Activated gamma-delta T cell treated with anti-CD3 and anti-CD28 coated beads, Interleukin-2, amount 50 U/mL, for 16 hours (primary cell): ENCODE data around the gene STK10.

Experiments
- DNase-seq: peaks from one replicate; pipeline ENCODE4 v3.0.0-alpha.2; 2020; ENCODE audit warnings: low read depth

Gene STK10

DNA sequence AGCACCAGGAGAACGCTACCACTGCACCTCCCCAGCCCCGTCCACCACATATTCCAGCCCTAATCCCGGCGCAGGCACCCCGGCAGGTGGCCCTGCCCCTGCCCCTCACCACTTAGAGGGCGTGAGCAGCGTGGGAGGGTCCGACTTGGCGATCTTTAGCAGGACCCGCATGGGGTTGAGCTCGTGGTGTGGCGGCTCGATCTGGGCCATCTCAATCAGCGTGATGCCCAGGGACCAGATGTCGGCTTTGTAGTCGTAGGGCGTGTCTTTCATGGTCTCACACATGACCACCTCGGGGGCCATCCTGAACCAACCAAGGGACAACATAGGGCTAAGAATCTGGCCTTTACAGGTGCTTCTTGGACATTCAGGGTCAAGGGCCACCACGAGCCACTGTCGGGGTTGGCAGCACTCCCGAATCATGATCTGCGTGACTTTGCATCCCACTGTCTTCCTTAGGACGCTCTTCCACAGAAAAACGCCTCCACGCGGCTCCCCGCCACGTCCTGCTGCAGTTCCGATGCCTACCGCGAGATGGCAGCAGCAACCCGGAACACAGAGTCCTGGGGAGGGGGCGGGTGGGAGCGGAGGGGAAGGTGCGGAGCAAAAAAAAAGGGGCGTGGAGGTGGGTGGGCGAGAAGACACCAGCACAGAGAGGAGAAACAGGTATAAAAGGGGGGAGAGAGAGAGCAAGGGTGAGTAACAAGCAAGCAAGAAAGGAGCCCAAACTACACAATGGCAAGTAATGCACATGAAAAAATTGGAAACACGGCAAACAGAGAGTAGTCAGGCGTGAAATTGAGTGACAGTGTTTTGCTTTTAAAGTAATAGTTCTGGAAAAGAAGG lies 81.3 kb downstream of the STK10 start:
- peak; percentile 57 for DNase-seq

DNA sequence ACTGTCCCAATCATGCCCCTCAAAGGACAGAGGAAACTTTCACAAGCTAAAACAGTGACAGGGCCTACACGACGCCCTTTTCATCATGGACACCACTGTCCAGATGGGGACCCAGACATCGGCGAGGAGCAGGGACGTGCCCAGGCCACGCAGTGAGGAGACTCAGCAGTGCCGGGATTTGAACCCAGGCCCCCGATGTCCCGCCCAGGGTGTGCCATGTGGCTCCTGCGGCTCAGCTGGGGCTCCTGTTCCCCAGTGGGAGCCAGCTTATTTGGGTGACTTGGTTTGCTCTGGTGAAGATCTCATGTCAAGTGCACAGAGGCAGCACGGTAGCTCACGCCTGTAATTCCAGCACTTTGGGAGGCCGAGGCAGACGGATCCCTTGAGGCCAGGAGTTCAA lies 82.2 kb downstream of the STK10 start:
- no peak for DNase-seq

DNA sequence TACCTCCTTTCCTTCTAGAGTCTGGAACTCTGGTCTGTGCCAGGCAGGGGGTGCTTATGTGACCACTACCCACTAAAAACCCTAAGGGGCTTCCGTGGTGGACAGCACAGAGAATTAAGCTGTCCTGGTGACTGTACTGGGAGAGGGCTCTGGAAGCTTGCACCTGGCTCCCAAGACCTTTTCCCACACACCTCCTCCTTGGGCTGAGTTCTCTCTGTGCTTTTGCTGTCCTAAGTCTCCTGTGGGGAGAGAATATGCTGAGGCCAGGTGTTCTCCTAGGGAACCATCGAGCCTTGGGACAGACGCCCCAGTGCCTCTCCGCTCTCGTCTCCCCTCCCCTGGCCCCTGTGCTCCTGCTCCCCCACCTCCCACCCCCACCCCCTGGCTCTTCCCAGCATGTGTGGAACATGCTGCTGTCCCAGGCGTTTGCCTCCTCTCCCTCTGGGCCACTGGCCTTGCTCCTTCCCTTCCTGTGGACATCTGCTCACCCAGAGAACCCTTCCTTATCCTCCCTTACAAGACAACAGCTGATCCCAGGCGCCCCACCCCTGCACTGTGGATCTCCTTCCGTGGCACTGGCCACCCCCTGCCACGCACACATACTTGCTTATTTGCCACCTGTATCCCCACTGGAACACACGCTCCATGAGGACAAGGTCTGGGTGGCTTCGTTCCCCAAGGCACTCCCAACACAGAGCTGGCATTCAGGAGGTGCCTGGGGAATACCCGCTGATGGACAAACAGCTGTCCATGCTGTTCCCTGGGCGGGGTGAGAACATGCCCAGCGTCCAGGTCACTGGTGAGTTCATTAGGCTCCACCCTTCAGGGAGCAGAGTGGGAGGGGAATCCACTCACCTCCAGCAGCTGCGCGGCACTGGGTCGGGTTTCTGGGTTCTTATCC lies 83.0 kb downstream of the STK10 start:
- DNase-seq: no peak

DNA sequence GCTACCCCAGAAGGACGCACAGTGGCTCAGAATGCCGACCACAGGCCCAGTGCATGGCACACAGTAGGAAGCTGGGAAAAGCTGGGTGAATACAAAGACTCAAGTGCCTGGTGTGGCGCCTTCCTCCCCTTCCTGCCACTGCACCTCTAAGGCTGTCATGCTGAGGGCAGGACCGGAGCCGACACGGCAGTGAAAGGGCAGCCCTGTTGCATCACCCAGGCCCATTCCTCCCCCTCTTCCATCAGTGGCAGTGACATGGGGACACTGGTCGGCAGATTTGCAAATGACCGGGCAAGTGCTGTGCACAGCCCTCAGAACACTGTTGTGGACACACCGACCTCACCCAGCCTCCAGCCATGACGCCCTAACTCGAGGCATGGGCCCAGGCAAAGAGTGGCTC lies 84.0 kb downstream of the STK10 start:
- DNase-seq: no peak

DNA sequence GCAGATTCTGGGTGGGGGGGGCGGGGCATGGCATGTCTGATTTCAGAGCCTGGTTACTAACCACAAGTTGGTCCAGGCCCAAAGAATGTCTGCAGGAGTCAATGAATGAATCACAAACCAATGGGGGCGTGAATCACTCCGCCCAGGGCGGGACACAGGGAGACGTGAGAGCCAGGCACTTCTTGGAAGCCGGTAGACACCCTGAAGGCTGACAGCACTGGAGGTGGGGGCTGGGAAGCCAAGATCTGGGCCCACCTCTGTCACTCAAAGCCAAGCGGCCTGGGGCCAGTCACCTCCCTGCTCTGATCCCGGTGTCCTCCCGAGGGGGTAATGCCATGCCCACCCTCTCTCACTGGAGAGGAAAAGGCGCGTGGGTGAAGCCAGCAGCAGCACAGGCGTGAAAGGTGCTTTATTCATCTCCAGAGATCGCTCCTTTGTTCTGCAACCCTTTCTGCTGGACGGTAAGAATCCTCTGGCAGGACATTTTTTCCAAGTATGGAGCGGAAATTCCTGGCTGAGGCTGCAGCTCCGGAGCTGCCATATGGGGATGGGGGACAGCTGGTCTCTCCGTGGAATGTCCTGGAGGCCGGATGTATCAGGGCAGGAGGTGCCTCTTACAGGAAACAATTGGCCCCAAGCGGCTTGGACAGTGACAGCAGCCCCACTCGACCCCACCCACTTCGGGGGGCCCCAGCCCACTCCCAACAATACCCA lies 85.0 kb downstream of the STK10 start:
- no peak for DNase-seq

DNA sequence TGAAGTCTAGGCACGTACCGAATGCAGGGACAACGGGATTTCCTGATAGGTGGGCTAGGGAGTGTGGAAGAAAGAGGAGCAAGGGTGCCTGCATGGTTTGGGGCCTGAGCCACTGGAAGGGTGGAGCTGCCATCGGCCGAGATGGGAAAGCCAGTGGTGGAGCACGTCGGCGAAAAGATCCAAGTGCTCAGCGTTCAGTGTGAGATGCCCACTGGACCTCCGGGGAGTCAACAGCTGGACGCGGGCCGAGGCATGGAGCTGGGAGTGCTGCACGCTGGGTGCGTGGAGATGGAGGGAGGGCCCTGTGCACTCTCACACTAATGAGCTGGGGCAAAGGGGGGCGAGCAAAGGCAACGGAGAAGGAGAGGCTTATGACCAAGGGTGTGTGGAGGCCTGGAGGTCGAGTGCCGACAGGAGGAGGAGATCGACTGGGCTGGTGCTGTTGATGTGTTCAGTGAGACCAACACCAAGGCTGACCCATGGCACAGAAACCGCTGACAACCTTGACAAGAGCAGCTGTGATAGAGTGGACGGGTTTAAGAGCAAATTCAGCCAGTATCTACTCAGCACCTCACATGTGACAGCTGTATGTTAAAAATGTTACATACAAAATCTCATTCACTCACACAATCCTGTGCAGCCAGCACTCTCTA lies 85.7 kb downstream of the STK10 start:
- no peak for DNase-seq

DNA sequence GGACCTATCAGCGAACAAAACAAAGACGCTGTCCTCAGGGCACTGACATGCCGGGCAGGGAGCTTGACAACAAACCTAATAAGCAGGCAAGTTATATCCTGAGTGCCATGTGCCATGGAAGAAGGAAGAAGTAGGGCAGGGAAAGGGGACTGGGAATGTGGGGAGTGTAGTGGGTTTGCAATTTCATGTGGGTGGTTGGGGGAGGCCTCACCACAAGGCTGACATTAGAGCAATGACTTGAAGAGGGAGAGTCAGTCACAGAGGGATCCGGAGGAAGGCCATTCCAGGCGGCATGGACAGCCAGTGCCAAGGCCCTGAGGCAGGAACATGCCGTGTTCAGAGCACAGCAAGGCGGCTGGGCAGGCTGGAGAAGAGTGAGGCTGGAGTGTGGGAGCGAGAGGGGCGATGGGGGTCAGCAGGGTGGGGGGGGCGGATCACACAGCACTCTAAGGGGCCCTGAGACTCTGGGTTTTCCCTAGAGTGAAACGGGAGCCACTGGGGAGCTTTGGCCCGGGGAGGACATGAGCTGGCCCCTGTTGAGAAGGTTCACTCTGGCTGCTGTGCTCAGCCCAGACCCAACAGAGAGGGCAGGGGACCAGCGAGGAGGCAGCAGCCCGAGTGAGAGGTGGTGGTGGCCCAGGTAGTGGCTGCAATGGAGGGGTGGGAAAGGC lies 86.3 kb downstream of the STK10 start:
- no peak for DNase-seq

DNA sequence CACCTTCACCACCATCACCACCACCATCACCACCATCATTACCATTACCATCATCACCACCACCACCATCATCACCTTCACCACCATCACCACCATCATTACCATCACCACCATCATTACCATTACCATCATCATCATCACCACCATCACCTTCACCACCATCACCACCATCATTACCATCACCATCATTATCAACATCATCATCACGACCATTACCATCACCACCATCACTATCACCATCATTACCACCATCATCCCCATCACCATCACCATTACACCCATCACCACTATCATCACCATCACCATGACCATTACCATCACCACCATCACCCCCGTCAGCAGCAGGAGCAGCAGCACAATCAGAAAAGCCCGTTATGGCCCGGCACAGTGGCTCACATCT lies 89.1 kb downstream of the STK10 start:
- no peak for DNase-seq

DNA sequence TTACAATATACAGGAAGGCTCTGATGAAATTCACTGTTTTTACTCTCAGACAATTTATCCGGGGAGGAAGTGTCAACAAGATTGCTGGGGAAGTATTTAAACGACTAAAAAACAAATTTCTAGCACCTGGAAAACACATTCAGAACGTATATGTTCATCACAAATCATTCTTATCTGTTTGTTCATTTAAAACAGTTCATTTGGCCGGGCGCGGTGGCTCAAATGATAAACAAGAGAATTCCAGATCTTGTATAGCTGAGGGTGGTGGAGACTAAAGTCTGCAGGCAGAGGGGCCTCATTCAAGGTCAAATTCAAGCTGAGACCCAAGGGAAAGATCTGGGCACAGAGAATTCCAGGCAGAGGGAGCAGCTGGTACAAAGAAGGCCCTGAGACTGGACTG lies 90.0 kb downstream of the STK10 start:
- DNase-seq: no peak

DNA sequence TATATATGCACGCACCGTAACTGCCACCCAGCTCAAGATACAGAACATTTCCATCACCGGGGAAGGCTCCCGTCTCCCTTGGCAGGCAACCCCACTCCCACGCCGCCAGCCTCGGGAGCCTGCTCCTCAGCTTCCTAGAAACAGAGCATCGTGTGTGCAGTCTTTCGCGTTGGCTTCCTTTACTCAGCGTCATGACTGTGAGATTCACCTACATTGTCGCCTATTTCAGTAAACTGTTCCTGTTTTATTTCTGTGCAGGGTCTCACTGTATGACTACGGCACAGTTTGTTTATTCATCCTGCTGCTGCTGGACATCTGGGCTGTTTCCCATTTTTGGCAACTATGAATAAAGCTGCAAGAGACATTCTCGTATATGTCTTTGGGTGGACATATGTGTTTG lies 90.7 kb downstream of the STK10 start:
- DNase-seq: no peak

DNA sequence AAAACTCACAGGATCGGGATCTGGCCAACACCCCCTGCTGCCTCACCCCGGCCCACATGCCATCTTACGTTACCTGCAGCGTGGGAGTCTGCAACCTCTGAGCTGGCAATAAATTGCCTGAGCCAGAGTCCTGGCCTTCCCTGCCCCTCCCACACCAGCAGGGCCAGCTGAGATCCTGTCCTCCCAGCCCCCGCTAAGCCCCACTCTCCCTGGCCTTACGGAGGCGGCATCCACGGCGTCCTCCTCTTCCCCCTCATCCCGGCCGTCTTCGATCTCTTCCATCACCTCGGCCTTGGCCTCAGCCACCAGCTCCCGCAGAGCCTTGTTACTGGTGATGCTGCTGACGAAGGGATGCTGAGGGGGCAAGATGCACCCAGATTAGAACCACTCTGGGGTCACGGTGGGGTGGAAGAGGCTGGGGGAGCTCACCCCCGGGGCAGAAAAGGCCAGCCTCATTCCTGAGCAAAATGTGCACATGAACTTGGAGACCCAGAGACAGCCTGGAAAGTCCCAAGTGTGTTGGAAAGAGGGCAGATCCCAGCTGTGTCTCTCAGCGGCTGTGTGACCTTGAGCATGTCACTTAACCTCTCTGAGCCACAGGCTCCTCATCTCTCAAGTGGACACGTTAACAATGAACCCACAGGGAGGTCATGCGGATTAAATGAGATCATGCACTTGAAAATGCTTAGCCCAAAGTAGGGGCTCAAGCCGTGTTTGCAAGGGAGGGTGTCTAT lies 91.7 kb downstream of the STK10 start:
- no peak for DNase-seq

DNA sequence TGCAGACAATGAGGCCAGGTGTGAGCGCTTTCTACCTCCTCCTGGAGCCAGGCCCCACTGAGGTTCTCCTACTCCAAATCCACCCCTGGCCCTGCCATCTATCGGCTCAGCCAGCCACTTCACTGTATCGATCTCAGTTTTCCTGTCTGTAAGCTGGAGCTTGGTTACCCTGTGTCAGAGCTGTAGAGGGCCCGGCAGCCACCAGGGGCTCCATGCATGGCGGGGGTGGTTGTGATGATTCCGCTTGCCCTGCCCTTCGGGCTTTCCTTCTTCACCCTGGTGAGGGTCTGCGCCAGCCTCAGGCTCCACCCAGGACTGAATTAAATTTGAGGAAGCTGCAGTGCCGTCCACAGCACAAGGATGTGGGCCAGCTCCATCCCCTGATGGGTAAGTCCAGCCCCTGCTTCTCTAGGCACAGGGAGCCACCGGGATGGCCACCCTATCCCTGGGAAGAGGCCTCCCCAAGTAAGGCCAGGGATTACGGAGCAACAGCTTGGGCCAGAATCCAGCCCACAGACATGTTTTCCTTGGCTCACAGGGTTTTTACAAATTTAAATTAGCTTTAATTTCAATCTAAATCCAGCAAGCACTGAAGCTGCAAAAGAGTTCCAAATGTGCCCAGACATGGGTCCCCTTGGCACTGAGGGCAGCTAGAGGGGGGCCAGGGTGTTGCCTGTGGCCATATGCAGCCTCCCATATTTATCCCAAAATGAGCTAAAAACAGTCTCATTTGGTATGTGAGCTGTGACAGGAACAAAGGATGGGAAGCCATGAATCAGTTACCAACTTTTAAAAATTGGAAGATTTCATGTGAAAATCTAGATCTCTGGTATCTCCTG lies 92.4 kb downstream of the STK10 start:
- no peak for DNase-seq

DNA sequence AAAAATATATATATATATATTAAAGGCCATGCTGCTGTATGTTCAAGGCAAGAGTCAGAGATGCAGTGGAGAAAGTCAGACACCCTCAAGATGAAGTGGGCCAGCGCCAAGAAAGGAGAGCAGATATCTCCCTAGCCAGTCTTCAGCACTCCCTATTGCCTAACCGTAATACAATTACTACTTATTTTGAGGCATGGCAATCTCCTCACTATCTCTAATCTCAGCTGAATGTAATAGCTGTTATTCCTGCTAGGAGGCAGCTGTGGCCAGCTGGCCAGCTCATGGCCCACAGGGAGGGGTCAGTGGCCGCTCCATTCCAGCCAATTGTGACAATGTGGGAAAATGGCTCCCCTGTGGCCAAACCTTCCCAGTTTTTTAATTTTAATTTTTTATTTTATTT lies 94.1 kb downstream of the STK10 start:
- DNase-seq: no peak

DNA sequence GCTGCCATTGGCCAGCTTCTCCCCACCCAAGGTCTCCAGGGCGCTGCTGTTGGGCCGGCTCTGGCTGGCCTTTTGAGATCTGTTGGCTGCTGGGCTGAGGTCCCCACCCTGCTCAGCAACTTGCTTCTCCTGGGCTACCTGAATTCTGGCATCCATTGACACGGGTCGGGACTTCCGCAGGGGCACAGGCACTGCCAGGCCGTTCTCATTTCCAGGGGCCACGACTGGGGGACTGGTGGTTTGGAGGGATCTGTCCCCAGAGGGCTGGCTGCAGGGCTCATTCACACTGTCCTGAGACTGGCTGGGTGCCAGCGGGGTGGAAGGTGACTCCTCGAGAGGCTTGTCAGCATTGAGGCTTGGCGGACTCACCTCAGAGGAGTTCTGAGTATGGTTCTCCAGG lies 94.5 kb downstream of the STK10 start:
- no peak for DNase-seq

DNA sequence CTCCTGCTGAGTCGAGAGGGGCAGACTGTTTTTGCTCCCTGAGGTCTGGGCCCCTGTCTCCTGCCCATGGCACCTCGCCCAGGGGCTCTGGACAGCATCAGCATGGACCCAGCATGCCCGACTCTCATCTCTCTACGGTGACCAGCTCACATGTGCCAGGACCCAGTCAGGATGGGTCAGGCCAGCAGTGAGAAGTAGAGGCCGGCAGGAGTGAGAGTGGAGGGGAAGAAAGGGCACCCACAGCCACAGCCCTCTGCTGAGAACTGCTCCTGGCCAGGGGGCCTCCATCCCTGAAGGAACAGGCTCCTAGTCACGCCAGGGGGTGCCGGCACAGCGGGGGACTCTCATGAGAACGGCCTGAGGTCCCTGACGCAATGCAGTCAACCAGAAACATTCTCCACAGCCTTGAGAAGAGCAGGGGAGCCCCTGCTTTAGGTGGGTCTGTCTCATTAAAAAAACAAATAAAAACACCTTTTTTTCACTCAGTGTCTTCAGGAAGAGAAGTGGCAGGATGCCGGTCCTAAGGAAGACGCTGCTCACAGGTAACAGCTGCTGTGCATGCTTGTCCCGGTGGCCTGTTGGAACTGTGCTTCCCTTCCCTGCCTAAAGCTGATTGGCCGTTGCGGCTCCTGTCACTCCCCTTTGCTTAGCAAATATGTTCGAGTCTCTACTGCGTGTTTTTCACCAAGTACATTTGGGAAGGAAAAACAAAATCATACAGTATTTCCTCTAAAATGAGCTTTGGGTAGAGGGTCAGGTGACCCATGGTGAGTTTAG lies 95.9 kb downstream of the STK10 start:
- no peak for DNase-seq

DNA sequence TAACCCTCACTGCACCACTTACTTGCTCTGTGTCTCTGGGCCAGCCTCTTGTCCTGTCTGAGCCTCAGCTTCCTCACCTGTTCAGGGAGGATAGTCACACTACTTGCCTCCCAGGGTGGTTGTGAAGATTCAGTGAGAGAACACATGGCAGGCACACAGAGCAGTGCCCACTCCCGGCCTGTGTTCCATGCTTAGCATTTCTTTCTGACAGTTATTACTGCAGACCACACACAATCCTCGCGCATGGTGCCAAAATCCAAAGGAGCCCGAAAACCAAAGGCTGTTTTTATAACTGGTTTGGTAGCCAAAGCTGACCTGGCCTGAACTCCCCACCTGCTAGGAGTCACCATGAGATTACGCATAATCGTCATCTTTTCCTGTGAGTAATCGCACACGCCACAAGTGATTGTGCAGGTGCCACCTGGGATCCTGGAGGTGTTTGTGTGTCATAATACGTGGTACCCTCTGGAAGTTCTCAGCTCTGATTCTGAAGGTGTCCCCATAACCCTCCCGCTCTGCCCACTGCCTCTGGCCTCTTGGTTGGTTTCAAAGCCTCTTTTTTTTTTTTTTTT lies 97.0 kb downstream of the STK10 start:
- DNase-seq: no peak

DNA sequence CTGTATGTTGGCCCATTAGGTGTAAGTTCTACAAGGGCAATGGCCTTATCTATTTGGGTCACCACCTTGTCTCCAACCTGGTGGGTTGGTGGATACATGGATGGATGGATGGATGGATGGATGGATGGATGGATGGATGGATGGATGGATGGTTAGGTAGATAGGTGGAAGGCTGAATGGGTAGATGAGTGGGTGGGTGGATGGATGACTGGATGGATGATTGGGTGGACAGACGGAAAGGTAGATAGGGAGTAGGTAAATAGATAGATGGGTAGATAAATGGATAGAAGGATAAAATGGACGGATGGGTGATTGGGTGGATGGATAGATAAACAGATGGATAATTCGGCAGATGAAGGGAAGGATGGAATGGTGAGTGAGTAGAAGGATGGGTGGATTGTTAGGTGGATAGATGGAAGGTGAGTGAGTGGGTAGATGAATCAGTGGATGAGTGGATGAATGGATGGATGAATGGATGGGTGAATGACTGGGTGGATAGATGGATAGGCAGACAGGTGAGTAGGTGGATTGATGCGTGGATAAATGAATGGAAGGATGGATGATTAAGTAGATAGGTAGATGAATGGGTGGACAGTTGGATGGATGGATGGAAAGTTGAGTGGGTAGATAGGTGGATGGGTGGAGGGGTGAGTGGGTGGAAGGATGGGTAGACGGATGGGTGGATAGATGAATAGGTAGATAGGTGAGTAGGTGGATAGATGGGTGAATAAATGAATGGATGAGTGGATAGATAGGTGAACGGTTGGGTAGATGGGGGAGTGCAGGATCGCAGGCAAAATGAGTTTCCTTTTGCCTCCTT lies 98.5 kb downstream of the STK10 start:
- no peak for DNase-seq

DNA sequence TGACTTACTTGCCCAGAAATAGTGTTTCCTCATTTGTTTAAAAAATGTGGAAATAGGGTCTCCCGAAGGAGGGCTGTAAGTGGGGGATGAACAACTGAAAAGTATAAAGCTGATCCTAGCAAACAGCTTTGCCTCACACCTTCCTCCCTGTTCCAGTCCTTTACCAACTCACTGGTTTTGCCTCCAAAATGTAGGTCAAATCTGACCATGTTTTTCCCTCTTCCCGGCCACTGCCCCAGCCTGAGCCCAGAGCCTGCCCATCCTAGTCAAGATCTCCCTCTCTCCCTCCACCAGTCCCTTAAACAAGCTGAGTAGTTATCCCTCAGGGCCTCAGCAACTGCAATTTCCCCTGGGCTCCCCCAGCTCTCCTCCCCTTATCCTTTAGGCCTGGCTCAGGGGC lies 99.2 kb downstream of the STK10 start:
- no peak for DNase-seq
